HG02943 (cell line): ENCODE data around the gene OSCP1.
A peak's percentile ranks its signal among the peaks of the same experiment; 100 is the strongest.

Source experiments
- ATAC-seq: cut with Tn5 transposase; IDR thresholded peaks from one replicate; pipeline ENCODE4 v1.9.1; 2021; ENCODE audit warnings: mild to moderate bottlenecking, low read depth, moderate library complexity; ENCODE audit not compliant: unreplicated experiment

OSCP1 gene

DNA sequence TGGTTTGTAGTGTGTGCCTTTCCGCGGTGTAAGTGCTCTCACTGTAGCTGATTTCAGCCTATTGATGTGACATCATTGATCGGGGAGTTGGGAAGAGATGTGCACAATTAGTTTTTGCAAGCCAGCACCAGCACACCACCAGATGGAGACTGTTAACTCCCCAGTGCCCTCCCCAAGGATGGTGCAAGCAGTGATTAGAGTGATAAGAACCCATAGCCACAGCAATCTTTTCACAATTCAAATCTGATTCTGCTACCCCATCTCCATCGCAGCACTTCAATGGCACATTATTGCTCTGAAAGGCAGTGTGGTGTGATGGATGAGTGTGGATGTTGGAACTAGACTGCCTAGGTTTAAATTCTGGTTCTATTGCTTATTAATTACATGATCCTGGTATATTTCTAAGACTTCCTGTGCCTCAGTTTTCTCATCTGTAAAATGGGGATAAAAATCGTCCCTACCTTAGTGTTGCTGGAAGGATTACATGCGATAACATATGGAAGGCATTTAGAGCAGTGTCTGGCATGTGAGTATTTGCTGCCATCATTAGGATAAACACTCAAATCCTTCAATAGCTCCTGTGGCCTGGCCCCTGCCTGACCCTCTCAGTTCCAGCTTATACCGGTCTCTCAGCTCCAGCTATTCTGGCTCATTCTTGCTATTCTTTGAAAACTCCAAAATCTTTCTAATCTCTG is 25.8 kb upstream of the OSCP1 start:
- ATAC-seq: no peak

- ATAC-seq: no peak
These were observed 25.1 kb upstream of the OSCP1 start for GRCh38 chr1:36475341-36475740.

GRCh38 chr1:36472656-36473055 is 22.4 kb upstream of the OSCP1 start:
- ATAC-seq: no peak

DNA sequence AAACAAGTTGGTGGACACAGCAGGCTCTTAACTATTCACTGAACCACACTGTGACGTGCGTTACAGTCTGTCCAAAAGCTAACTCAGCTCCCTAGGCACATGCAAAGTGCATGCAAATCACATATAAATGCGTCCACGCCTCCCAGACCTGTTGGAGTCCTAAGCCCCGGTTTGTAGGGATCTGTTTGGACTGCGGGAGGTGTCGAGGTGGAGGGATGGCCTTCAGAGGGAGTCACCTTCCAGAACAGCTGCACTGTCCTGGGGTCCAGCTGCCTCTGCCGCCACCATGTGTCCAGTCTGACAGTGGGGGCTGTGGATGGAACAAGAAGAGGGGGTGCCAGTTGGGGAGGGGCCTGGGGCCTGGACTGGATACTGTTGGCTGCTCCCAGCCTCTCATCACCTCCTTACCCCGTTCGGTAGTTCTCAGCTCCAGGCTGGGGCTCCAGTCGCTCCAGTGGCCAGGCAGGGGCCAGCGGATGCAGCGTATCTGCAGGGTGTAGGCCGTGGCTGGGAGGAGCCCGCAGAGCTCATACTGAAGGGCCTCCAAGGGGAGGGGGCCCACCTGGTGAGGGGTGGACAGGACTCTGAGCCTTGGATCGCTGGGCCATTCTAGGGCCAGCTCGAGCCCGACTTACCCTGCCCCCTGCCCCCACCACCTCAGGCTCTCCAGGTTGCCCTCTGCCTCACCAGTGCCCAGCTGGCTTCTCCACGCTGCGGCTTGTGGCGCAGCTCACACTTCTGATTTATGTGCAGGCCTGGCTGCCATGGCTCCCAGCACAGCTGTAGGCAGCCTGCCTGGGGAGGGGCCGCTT is 21.8 kb upstream of the OSCP1 start:
- ATAC-seq: no peak

GRCh38 chr1:36469163-36469562 is 18.9 kb upstream of the OSCP1 start:
- no peak for ATAC-seq

DNA sequence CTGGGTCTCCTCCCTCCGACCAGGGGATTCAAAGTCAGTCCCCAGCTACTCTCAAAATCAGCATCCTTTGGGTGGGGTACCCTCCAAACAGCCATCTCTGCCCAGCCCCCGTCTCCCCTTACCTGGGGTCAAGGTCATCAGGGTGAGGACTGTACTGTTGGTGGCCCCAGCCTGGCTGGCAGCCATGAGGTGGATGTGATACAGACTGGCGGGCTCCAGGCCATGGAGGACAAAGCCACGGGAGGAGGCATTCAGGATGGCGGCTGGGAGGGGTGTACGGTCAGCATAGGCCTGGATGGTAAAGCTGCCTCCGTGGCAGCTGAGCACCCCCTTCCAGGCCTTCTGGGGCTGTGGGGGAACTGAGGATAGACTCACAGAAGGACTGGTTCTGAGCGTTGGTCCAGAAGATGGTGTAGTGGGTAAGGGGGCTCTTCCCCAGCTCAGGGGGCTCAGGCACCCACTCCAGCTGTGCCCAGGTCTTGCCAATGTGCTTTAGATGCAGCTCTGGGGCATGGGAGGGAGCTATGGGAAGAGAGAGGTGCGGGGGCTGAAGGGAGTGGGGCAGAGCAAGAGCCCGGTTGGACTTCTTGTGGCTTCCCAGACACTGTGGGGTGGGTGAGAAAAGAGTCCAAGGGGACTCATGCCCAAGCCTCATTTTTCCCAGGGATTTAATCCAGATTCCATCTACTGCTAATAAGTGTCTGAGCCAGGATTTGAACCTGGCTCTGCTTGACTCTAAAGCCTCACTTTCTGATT is 17.6 kb upstream of the OSCP1 start:
- ATAC-seq: no peak

- no peak for ATAC-seq
These were observed 16.8 kb upstream of the OSCP1 start for GRCh38 chr1:36467027-36467410.

DNA sequence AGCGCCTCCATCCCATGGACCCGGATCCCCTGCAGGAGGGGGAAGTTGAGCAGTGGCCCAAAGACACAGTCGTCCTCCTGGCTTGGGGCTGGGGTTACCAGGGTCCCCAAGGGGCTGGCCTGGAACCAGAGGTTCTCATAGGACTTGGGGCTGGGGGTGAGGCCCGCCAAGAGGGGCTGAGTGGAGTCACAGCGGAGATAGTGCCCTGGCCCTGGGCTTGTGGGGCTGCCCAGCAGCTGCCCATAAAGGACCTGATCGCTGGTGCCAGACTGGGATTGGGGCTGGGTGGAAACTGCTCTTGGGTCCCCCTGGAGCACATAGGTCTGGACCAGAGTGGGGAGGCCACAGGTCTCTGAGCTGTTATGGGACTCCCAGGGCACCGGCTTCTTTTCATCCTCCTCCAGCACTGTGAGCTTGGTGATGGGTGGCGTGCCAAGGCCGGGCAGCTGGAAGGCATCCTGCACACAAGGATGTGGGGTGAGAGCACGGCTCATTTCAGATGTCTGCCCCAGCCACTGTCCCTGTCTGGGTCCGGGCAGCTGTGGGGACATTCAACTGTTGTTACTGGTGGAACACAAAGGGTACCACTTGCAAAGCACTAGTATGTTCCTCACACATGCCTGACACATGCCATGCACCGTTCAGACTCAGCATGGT is 16.2 kb upstream of the OSCP1 start:
- no peak for ATAC-seq

DNA sequence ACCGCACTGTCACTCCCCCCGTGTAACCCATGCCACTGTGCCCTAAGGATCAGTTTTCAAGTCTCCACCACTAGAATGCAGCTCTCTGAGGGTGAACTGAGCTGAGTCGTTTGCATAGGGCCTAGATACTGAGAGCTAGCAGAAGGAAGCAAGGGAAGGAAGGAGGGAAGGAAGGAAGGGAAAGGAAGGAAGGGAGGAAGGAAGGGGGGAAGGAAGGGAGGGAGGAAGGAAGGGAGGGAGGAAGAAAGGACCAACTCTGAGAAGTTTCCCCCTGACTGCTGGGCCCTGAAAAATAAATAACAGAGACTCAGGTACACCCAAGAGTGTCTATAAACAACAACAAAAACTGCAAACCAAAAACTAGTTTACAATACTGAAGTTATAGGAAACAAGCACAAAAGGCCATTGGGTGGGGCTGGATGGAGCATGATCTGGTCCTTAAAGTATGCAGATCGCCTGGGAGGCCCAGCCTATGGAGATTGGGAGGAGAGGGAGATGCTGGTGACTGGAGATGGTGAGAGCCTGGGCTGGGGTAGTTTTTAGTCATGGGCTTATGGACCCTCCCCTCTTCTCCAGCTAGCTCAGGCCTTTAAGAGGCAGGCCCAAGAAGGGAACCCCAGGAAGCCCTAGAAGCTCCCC is 15.6 kb upstream of the OSCP1 start:
- ATAC-seq: no peak

DNA sequence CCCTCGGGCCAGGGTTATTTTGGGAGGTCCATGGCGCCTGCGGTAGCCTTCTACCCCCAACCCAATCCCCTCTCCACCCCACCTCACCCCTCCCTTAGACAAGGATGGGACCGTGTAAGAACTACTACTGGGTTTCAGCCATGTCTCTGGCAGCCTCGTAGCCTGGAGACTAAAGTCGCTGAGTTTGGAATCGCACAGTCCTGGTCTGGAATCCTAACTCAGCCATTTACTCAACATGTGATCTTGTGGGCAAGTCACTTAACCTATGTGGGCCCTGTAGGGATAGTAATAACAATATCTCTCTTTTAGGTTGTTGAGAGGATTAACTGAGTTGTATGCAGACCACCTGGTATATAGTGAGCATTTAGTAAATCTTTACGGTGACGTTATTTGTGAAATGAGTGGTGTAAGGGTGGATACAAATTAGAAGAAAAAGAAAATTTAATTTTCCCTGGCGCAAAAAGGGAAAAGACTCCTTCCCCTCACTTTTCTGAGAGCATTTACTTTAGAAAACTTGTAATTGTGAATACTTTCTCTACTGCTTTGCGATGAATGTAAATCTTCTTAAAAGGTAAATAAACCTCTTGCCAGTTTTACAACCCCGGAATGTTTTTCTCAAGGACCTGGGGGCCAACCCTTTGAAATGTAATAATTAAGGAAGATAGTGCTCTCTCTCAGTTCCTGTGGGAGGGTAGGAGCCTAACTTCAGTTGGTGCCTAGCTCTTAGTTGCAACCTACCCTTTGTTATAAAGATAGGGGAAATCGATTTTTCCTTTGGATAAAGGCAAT is 14.5 kb upstream of the OSCP1 start:
- ATAC-seq: peak; percentile 17

DNA sequence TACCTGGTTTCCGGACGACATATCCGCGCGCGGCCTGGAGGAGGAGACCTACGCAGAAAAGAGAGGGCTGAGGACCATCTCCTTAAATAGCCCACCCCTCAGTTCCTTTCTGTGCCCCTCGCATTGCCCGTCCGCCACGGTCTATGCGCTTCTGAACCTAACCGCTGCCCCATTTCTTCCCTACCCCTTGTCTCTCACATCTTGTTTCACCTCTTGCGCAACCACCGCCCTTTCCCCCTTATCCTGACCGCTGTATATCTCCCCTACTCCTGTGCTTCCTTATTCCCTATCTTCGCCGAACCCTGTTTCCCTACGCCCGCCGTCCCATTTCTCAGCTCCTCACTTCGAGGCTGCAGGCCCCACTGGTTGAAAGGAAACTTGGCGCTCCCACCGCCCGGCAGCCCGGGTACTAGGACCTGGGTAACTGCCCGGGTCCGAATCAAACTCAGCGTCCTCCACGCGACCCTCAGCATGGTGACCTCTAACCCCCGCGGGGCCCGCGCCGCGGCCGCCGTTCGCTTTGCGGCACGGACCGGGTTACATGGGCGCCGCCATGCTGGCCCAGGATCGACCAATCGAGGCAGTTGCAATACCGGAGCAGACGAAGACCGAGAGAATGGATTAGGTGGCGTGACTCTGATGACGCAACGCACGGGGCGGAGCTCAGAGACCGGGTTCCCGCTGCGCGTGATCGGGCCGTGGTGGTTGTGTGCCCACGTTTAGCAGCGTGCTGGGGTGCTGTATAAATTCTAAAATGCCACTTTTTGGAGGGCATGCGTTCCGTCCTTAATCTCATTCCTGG is 13.8 kb upstream of the OSCP1 start, which contains the start of gene MRPS15:
TSS of gene MRPS15 (minus strand) at position 582 of the 802 bp plus-strand sequence. CDS start at position 473, 109 bp downstream.
- ATAC-seq: peak; percentile 89

- no peak for ATAC-seq
These were observed 13.2 kb upstream of the OSCP1 start for GRCh38 chr1:36463463-36463802.

DNA sequence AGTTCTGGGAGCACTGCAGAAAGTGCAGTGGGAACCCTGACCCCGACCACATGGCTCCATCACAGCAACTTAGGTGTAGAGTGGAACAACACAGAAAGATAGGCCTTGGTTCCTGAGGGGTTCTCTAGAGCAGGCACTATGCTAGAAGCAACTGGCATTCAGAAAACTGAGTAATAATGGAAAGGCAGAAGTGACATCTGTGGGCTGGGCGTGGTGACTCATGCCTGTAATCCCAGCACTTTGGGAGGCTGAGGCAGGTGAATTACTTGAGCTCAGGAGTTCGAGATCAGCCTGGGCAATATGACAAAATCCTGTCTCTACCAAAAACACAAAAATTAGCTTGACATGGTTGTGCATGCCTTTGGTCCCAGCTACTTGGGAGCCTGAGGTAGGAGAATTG is 8.7 kb upstream of the OSCP1 start:
- ATAC-seq: no peak

DNA sequence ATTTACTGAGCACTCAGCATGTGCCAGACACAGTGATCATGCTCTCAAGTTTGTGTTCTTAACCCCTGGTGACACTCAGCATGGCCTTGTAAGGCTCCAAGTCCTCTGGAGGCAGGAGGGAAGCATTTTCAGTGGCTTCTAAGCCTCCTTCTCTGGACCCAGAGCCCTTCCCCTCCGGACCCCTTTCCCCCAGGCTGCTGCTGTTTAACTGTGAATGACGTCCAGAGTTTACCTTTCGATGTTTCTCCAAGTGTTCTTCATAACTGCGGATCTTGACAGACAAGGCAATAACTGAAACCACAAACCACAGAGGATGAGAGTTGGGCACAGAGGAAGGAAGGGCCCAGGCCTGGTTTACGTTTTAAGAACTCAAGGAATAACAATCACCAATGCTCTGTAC is 7.4 kb upstream of the OSCP1 start:
- ATAC-seq: no peak

DNA sequence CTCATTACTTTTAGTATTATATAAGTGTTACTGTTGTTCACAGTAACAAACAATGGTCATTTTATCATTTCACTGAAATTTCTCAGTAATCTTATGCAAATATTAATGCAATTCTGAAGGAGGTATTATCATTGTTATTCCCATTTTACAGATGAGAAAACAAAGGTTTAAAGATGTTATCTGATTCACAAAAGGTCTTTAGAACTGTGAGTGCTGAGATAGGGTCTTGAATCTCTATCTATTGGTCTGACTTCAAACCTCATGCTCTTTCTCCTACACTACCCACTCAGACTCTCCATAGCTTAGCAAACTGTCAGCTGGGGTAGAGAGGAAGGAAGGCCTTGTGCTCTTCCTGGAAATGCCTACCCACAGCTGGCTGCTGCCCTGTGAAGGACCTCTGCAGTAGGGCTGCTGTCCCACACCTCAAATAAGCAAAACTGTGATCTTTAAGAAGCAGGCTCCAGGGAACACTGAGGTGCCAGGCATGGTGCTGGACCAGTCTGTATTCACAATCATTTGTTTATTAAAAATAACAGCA is 6.2 kb upstream of the OSCP1 start:
- ATAC-seq: no peak

- no peak for ATAC-seq
These were observed 5.1 kb upstream of the OSCP1 start for GRCh38 chr1:36455386-36455785.

- no peak for ATAC-seq
These were observed 3.5 kb upstream of the OSCP1 start for GRCh38 chr1:36453600-36454388.

DNA sequence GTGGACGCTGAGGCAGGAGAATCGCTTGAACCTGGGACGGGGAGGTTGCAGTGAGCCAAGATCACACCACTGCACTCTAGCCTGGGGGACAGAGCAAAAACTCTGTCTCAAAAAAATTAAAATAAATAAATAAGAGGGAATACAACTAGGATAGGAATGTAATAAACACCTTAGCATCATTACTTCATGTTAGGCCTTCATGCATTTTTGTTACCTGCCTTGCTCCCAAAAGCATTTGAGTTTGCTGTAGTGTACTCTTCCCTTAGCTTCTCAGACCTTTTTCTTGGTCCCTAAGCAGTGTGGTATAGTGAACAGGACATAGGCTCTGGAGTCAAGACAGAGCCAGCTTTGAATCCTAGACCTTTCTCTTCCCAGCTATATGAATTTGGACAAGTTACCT is 2.8 kb upstream of the OSCP1 start:
- no peak for ATAC-seq
